HCT116 (cell line): ENCODE measurements around the gene PCBP3. TPM values are rescaled to one million over a fixed set of nuclear protein-coding genes. Genes with fewer than 3 reads are reported as not detected.

Experiments
- ATAC-seq: fragments of 200-7000 bp; cut with Tn5 transposase; 2 replicates; pipeline ENCODE4 v1.9.1; 2020; ENCODE audit warnings: mild to moderate bottlenecking, moderate library complexity
- BruUV-seq: library from RNA; stranded (reverse); fragments of 400-500 nt; replicated peaks from 2 replicates; lab custom pipeline; 2021; lab: Mats Ljungman, UMichigan
- CTCF ChIA-PET: fragments of 300-600 bp; sonication (Branson Sonifier 250); formaldehyde crosslinking; loops from one replicate; lab custom pipeline; 2021; ENCODE audit warnings: antibody characterized with exemption; lab: Charles Lee
- POLR2A ChIA-PET: fragments of 300-600, 350-600 bp; sonication (Branson Sonifier 250); formaldehyde crosslinking; loops from one replicate; lab custom pipeline; 2021; ENCODE audit warnings: antibody characterized with exemption; lab: Charles Lee
- RAD21 ChIA-PET, 2 experiments: fragments of 300-600 bp; sonication (Branson Sonifier 250); formaldehyde crosslinking; loops; one replicate each; lab custom pipeline; 2023; ENCODE audit warnings: low total read pairs in 2 of 2; ENCODE audit not compliant: uncharacterized antibody in 2 of 2, unreplicated experiment in 2 of 2, low non-redundant PET in 1 of 2; lab: Charles Lee
- DNase-seq: peaks from one replicate; pipeline ENCODE4 v3.0.0-alpha.2; 2010; ENCODE audit warnings: low read depth, low spot score
- H2AFZ ChIP-seq: fragments of 200-600 bp; shearing (Covaris generic), sonication (generic); 2 replicates; pipeline ENCODE4 v1.6.1; 2017; ENCODE audit warnings: low read depth, mixed run types, mixed read lengths, antibody characterized with exemption, low read length; ENCODE audit not compliant: poor library complexity, severe bottlenecking
- H3K27ac ChIP-seq: 2 replicates; pipeline ENCODE4 v1.5.1; 2012; ENCODE audit warnings: low read depth, low read length
- H3K27me3 ChIP-seq: fragments of 200-600 bp; sonication (generic); 2 replicates; pipeline ENCODE4 v1.6.1; 2016; ENCODE audit warnings: mixed run types, low read length, mixed read lengths; ENCODE audit not compliant: insufficient read depth
- H3K36me3 ChIP-seq, 2 experiments: fragments of 200-500 bp in 1 of 2; fragments of 200-600 bp in 1 of 2; sonication (Bioruptor generic) in 1 of 2; sonication (generic) in 1 of 2; 2 replicates each; pipeline versions ENCODE4 v1.5.1 to v1.6.1; 2014 to 2016; ENCODE audit warnings: low read length in 2 of 2, inconsistent platforms in 1 of 2, mixed read lengths in 1 of 2, mixed run types in 1 of 2; ENCODE audit not compliant: insufficient read depth in 2 of 2, control insufficient read depth in 1 of 2
- H3K4me1 ChIP-seq, 2 experiments: fragments of 200-600 bp in 1 of 2; sonication (generic) in 1 of 2; 2 replicates each; pipeline versions ENCODE4 v1.5.1 to v1.6.1; 2012 to 2017; ENCODE audit warnings: low read length in 2 of 2, inconsistent platforms in 1 of 2, mild to moderate bottlenecking in 1 of 2, mixed read lengths in 1 of 2, mixed run types in 1 of 2, moderate library complexity in 1 of 2; ENCODE audit not compliant: insufficient read depth in 2 of 2, control insufficient read depth in 1 of 2
- H3K4me2 ChIP-seq: fragments of 200-600 bp; sonication (generic); 2 replicates; pipeline ENCODE4 v1.6.1; 2017; ENCODE audit warnings: mixed run types, low read length, mixed read lengths
- H3K4me3 ChIP-seq, 2 experiments: fragments of 200-600 bp in 1 of 2; sonication (generic) in 1 of 2; replicated peaks in 1 of 2; 2 replicates each; pipeline ENCODE4 v1.5.1; 2011 to 2016; ENCODE audit warnings: low read length in 2 of 2, control low read depth in 1 of 2, low read depth in 1 of 2, mild to moderate bottlenecking in 1 of 2, mixed read lengths in 1 of 2, mixed run types in 1 of 2
- H3K79me2 ChIP-seq: fragments of 200-600 bp; sonication (generic); 2 replicates; pipeline ENCODE4 v1.6.1; 2017; ENCODE audit warnings: mild to moderate bottlenecking, mixed run types, low read length, moderate library complexity, mixed read lengths; ENCODE audit not compliant: insufficient read depth
- H3K9ac ChIP-seq: fragments of 200-600 bp; sonication (generic); 2 replicates; pipeline ENCODE4 v1.6.1; 2016; ENCODE audit warnings: low read length, mixed read lengths
- H3K9me2 ChIP-seq: fragments of 200-600 bp; sonication (generic), shearing (Covaris generic); 2 replicates; pipeline ENCODE4 v1.6.1; 2017; ENCODE audit warnings: mixed run types, mild to moderate bottlenecking, moderate library complexity; ENCODE audit not compliant: insufficient read depth
- H3K9me3 ChIP-seq, 2 experiments: fragments of 200-500 bp in 1 of 2; fragments of 200-600 bp in 1 of 2; sonication (Bioruptor generic) in 1 of 2; sonication (generic) in 1 of 2; 2 replicates each; pipeline ENCODE4 v1.6.1; 2014 to 2017; ENCODE audit warnings: low read length in 2 of 2, mixed read lengths in 2 of 2, inconsistent platforms in 1 of 2, low read depth in 1 of 2, mild to moderate bottlenecking in 1 of 2, mixed run types in 1 of 2, moderate library complexity in 1 of 2; ENCODE audit not compliant: control insufficient read depth in 1 of 2, insufficient read depth in 1 of 2
- H4K20me1 ChIP-seq: fragments of 200-600 bp; sonication (generic), shearing (Covaris generic); 2 replicates; pipeline ENCODE4 v1.6.1; 2017; ENCODE audit warnings: mixed run types, mild to moderate bottlenecking, moderate library complexity; ENCODE audit not compliant: insufficient read depth
- EGR1 ChIP-seq: IDR thresholded peaks from 2 replicates; pipeline ENCODE4 v1.6.1; 2012; ENCODE audit warnings: low read depth
- ELF1 ChIP-seq: IDR thresholded peaks from 2 replicates; pipeline ENCODE4 v1.6.1; 2012; ENCODE audit warnings: low read depth, borderline replicate concordance
- FOSL1 ChIP-seq: IDR thresholded peaks from 2 replicates; pipeline ENCODE4 v1.6.1; 2012; ENCODE audit warnings: low read depth
- SIN3A ChIP-seq: IDR thresholded peaks from 2 replicates; pipeline ENCODE4 v1.6.1; 2012; ENCODE audit warnings: low read depth
- YY1 ChIP-seq: IDR thresholded peaks from 2 replicates; pipeline ENCODE4 v1.6.1; 2011; ENCODE audit warnings: low read length, low read depth, moderate library complexity, mild to moderate bottlenecking; ENCODE audit not compliant: insufficient replicate concordance; ENCODE audit errors: extremely low read depth
- ZNF274 ChIP-seq: fragments of 200-500 bp; sonication (Bioruptor generic); IDR thresholded peaks from 2 replicates; pipeline ENCODE4 v1.6.1; 2014; ENCODE audit warnings: mild to moderate bottlenecking, low read depth, low read length, inconsistent platforms
- intact Hi-C: fragments of 100-400 bp; cut with micrococcal nuclease; formaldehyde crosslinking; loops from 2 replicates; pipeline ENCODE4 v1.10.0; 2022
- total RNA-seq: library from RNA; stranded (reverse); gene quantifications from one replicate; pipeline ENCODE4 v1.2.1, GENCODE V29; 2021; ENCODE audit not compliant: unreplicated experiment
- TF ChIP-seq, protein P1 (sequence below), 3 experiments: fragments of 200-600 bp in 1 of 3; sonication (generic) in 1 of 3; IDR thresholded peaks in 2 of 3; conservative IDR thresholded peaks in 1 of 3; 2 replicates each; pipeline ENCODE4 v1.5.1; 2012 to 2017; ENCODE audit warnings: low read depth in 2 of 3, low read length in 2 of 3, antibody characterized with exemption in 1 of 3, borderline replicate concordance in 1 of 3, control low read depth in 1 of 3, mild to moderate bottlenecking in 1 of 3, mixed read lengths in 1 of 3, mixed run types in 1 of 3, moderate library complexity in 1 of 3; ENCODE audit not compliant: insufficient read depth in 1 of 3
- TF ChIP-seq, protein P2 (sequence below): IDR thresholded peaks from 2 replicates; pipeline ENCODE4 v1.6.1; 2012
- TF ChIP-seq, protein P3 (sequence below): IDR thresholded peaks from 2 replicates; pipeline ENCODE4 v1.6.1; 2012; ENCODE audit warnings: low read depth

The PCBP3 gene
- total RNA-seq, 1 experiment from 2014 or later: 3.1 TPM

DNA sequence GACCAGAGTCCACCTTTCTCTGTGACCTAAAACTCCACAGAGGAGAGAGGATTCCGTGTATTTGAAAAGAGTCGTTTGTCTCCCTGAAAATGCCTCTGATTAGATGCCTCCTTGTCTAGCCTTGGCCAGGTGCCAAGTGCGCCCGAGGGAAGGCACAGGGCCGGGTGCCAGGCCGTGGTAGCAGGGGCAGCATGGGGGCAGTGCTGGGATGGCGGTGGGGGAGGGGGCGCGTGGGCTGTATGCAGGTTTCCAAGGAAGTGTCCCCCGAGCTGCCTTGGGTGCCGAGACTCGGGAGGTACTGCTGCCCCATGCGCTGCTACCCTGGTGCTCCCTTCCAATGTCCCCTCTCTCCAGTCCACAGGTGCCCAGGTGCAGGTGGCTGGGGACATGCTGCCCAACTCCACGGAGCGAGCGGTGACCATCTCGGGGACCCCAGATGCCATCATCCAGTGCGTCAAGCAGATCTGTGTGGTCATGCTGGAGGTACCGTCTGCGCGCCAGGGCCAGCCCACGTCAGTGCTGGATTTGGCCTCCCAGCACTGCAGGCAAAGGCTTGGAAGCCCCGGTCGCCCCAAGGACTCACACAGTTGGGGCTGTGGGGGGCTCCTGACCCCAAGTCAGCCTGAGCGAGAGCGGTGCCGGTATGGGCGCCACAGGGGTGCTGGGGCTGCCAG is 267.2 kb downstream of the PCBP3 start:
- DNase-seq: no peak

More for the DNA sequence above, 267.2 kb downstream of the PCBP3 start:
- no TSS peak for BruUV-seq
- Histone ChIP-seq H3K36me3 (no peaks in the 10 kb centered on the region), H3K4me3 (no peak overlapping the region), H3K79me2 (no peaks in the 10 kb centered on the region), H2AFZ (no peak overlapping the region), H3K27me3 (no peaks in the 10 kb centered on the region), H3K27ac (no peak overlapping the region), H3K9me3 (no peaks in the 10 kb centered on the region), H3K4me2 (no peak overlapping the region), H4K20me1 (no peaks in the 10 kb centered on the region), H3K9ac (no peak overlapping the region), H3K9me2 (no peaks in the 10 kb centered on the region), H3K4me1 (no peaks in the 10 kb centered on the region)
- ChIA-PET POLR2A (no interaction called here), RAD21 (no interaction called here), CTCF (no interaction called here)
- ATAC-seq: no peak
- TF ChIP-seq, protein P1, sequence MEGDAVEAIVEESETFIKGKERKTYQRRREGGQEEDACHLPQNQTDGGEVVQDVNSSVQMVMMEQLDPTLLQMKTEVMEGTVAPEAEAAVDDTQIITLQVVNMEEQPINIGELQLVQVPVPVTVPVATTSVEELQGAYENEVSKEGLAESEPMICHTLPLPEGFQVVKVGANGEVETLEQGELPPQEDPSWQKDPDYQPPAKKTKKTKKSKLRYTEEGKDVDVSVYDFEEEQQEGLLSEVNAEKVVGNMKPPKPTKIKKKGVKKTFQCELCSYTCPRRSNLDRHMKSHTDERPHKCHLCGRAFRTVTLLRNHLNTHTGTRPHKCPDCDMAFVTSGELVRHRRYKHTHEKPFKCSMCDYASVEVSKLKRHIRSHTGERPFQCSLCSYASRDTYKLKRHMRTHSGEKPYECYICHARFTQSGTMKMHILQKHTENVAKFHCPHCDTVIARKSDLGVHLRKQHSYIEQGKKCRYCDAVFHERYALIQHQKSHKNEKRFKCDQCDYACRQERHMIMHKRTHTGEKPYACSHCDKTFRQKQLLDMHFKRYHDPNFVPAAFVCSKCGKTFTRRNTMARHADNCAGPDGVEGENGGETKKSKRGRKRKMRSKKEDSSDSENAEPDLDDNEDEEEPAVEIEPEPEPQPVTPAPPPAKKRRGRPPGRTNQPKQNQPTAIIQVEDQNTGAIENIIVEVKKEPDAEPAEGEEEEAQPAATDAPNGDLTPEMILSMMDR (IDR thresholded peaks at IDR 0.05 in 2 of 3, conservative IDR thresholded peaks at IDR 0.05 in 1 of 3; ENCODE audit: borderline replicate concordance in 1 of 3, insufficient read depth in 1 of 3, low read depth in 2 of 3, low read length in 2 of 3): no peak
- TF ChIP-seq ELF1: no peak
- no peak for TF ChIP-seq SIN3A
- TF ChIP-seq, protein P2, sequence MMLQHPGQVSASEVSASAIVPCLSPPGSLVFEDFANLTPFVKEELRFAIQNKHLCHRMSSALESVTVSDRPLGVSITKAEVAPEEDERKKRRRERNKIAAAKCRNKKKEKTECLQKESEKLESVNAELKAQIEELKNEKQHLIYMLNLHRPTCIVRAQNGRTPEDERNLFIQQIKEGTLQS: no peak
- no peak for TF ChIP-seq YY1
- TF ChIP-seq, protein P3, sequence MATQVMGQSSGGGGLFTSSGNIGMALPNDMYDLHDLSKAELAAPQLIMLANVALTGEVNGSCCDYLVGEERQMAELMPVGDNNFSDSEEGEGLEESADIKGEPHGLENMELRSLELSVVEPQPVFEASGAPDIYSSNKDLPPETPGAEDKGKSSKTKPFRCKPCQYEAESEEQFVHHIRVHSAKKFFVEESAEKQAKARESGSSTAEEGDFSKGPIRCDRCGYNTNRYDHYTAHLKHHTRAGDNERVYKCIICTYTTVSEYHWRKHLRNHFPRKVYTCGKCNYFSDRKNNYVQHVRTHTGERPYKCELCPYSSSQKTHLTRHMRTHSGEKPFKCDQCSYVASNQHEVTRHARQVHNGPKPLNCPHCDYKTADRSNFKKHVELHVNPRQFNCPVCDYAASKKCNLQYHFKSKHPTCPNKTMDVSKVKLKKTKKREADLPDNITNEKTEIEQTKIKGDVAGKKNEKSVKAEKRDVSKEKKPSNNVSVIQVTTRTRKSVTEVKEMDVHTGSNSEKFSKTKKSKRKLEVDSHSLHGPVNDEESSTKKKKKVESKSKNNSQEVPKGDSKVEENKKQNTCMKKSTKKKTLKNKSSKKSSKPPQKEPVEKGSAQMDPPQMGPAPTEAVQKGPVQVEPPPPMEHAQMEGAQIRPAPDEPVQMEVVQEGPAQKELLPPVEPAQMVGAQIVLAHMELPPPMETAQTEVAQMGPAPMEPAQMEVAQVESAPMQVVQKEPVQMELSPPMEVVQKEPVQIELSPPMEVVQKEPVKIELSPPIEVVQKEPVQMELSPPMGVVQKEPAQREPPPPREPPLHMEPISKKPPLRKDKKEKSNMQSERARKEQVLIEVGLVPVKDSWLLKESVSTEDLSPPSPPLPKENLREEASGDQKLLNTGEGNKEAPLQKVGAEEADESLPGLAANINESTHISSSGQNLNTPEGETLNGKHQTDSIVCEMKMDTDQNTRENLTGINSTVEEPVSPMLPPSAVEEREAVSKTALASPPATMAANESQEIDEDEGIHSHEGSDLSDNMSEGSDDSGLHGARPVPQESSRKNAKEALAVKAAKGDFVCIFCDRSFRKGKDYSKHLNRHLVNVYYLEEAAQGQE: no peak
- TF ChIP-seq ZNF274: no peak
- no peak for TF ChIP-seq FOSL1
- TF ChIP-seq EGR1: no peak
- intact Hi-C loops: no loop called here
